GM13976 (cell line): ENCODE measurements around the gene H3-3A.

Experiments
- DNase-seq: peaks from one replicate; pipeline ENCODE4 v3.0.0; 2012; ENCODE audit warnings: low spot score
- CTCF ChIP-seq: IDR thresholded peaks from 2 replicates; pipeline ENCODE4 v1.5.1; 2012; ENCODE audit warnings: borderline replicate concordance, mild to moderate bottlenecking; ENCODE audit not compliant: insufficient read depth; ENCODE audit errors: extremely low read depth, missing control alignments, control extremely low read depth
- in situ Hi-C: fragments of 300-500 bp; cut with MboI; formaldehyde crosslinking; loops from one replicate; pipeline ENCODE4 v1.12.0; 2022; ENCODE audit warnings: low sequenced_read_pairs, mixed read lengths, inconsistent platforms; ENCODE audit not compliant: unreplicated experiment

H3-3A gene

GRCh38 chr1:226097866-226098625, 35.5 kb downstream of the H3-3A start:
- in situ Hi-C loops: no loop called here
- no peak for DNase-seq
- TF ChIP-seq CTCF: no peak

GRCh38 chr1:226098870-226099835, 36.6 kb downstream of the H3-3A start:
- no peak for TF ChIP-seq CTCF
- in situ Hi-C loops: no loop called here
- no peak for DNase-seq

GRCh38 chr1:226100436-226101391, 38.2 kb downstream of the H3-3A start:
- DNase-seq: peak; percentile 68
- TF ChIP-seq CTCF: no peak
- in situ Hi-C loops: no loop called here

- no peak for DNase-seq
- no peak for TF ChIP-seq CTCF
- in situ Hi-C loops: no loop called here
Measured at GRCh38 chr1:226104671-226105121, 42.2 kb downstream of the H3-3A start.

GRCh38 chr1:226107471-226108460, 45.2 kb downstream of the H3-3A start:
- in situ Hi-C loops: no loop called here
- peak; percentile 59 for DNase-seq
- peak; percentile 43 for TF ChIP-seq CTCF
